Measurements from ENCODE around the gene KRTAP10-11.

The KRTAP10-11 gene

DNA sequence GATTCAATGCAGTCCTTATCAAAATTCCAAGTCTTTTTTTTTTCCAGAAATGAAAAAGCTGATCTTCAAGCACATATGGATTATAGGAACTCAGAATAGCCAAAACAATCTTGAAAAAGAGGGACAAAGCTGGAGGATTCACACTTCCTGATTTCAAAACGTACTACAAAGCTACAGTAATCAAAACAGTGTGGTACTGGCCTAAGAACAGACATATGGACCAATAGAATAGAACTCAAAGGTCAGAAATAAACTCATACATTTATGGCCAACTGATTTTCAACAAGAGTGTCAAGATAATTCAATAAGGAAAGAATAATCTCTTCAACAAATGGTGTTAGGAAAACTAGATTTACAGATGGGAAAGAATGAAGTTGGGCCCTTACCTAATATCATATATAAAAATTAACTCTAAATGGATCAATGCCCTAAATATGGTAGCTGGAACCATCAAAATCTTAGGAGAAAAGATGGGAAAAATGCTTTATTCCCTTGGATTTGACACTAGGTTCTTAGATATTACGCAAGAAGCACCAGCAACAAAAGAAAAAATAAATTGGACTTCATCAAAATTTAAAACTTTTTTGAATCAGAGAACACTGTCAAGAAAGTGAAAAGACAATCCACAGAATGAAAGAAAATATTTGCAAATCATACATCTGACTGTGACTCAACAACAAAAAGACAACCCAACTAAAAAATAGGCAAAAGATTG, 46.7 kb downstream of the KRTAP10-11 start:
- in situ Hi-C loops (cut with MboI; ENCODE audit: low sequenced_read_pairs): no loop called here

DNA sequence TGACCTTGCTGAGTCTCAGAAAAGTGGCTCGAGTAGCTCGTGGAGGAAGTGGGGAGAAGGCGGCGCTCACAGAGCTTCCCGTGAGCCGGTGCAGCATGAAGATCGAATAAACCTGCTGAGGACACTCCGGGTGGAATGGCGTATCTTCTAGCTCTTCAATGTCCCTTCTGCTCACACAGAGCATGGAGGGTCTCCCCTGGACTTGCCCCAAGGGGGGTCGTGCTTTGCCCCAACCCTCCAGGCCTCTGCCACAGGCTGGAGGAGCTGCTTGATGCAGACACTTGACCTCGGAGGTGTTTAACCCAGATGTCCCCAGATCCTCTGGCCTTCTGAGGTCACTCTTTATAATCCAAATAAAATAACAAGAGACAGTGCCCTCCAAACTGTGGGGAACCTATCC, 48.6 kb downstream of the KRTAP10-11 start:
- in situ Hi-C loops (cut with MboI; ENCODE audit: low sequenced_read_pairs): no loop called here

DNA sequence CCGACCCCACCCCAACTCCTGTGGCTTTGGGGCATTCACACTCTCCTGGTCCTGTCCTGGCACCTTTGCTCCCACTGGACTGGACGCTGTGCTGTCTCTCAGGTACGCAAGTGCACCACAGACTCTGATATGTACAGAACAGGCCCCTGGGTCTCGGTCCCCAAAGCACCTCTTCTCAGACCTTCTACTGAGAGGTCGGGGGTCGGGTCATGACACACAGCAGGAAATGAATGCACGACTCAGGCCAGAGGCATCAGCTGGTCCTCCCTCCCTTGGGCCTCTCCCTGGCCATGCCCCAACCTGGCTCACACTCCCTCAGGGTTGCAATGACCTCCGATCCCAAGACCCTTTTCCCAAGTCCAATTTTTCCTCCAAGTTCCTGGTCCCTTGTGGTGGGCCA, 49.0 kb downstream of the KRTAP10-11 start:
- in situ Hi-C loops (cut with MboI; ENCODE audit: low sequenced_read_pairs): no loop called here

DNA sequence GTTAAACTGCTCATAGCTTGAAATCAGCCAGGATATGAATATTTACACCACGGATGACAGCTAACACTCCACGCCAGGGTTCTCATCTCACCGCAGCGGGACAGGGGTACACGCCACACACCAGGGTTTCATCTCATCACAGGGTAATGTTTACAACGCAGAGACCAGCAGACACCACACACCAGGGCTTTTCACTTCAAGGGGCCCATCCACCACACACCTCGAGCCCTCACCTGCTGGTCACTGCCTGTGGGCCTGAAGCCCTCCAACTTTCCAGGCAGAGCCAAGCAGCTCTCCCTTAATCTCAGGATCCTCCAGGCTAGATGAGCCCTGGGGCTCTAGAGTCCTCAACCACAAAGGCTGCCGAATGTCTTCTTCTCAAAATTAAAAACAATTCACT, 49.4 kb downstream of the KRTAP10-11 start:
- in situ Hi-C loops (cut with MboI; ENCODE audit: low sequenced_read_pairs): no loop called here

DNA sequence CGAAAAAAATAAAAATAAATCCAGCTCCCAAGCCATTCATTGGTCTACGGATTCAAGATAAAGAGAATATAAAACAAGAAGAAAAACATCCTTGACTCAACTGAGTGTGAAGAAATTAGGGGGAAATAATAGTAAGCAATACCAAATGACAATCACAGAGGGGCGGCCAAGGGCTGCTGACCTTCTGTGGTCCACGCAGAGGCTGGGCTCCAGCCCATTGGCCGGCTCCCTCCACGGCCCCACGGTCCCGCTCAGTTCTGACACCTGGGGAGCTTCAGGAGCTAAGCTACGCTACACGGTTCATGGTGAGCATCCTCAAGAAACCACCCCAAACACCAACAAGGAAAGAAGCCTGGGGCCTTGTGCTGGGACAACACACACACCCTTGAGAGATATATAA, 50.4 kb downstream of the KRTAP10-11 start:
- in situ Hi-C loops (cut with MboI; ENCODE audit: low sequenced_read_pairs): no loop called here

Measured in HL-60/S4 treated with retinoic acid at 250 ng/mL for 4 days and 3 days (cell line).